ENCODE results near the gene KIRREL1. TPM values are rescaled to one million over a fixed set of nuclear protein-coding genes. Genes with fewer than 3 reads are reported as not detected.

The KIRREL1 gene
- total RNA-seq, 1 donor from 2014 or later, result 66.8 TPM

DNA sequence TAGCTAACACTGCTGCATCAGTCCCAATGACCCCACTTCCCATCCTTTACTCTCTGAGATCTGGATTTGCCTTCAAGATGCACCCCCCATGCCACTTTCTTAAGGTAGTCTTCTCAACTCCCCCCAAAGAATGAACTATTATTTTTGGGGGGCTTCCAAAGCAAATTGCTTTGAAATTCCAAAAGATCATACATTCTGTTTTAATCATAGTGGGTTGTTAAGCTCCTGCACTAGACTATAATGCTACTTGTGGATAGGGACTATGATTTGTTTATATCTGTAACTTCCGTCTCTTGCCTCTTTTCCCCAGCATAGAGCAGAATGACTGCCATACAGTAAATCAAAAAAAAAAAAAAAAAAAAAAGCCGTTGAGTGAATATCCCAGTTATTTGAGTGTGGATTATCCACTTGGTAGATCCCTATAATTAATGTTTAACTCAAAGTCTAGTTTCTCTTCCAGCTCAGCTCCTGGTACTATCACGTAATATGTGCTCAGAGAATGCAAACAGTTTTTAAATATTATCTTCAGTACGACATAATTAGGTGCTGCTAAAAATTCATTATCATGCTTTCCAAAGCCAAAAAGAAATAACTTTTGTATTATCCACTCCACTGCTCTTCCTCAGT, 26.9 kb downstream of the KIRREL1 start:
- TF ChIP-seq, protein P1, sequence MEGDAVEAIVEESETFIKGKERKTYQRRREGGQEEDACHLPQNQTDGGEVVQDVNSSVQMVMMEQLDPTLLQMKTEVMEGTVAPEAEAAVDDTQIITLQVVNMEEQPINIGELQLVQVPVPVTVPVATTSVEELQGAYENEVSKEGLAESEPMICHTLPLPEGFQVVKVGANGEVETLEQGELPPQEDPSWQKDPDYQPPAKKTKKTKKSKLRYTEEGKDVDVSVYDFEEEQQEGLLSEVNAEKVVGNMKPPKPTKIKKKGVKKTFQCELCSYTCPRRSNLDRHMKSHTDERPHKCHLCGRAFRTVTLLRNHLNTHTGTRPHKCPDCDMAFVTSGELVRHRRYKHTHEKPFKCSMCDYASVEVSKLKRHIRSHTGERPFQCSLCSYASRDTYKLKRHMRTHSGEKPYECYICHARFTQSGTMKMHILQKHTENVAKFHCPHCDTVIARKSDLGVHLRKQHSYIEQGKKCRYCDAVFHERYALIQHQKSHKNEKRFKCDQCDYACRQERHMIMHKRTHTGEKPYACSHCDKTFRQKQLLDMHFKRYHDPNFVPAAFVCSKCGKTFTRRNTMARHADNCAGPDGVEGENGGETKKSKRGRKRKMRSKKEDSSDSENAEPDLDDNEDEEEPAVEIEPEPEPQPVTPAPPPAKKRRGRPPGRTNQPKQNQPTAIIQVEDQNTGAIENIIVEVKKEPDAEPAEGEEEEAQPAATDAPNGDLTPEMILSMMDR (IDR thresholded peaks at IDR 0.05; ENCODE audit: unreplicated experiment), result no peak
- peaks cover 6% of the 10 kb centered on the region for H3K36me3 Mint-ChIP-seq (ENCODE audit: low read depth, unreplicated experiment)
- no peaks in the 10 kb centered on the region for H3K9me3 Mint-ChIP-seq (ENCODE audit: unreplicated experiment)
- DNase-seq (ENCODE audit: low spot score), result no peak
- no peak overlapping the region for H3K4me3 Mint-ChIP-seq (ENCODE audit: unreplicated experiment)
- peaks cover 91% of the 10 kb centered on the region for H3K4me1 Mint-ChIP-seq (ENCODE audit: unreplicated experiment)
- H3K27ac Mint-ChIP-seq (ENCODE audit: unreplicated experiment), result peak overlapping the region; percentile 97
- peaks cover 12% of the 10 kb centered on the region for H3K27me3 Mint-ChIP-seq (ENCODE audit: unreplicated experiment)

DNA sequence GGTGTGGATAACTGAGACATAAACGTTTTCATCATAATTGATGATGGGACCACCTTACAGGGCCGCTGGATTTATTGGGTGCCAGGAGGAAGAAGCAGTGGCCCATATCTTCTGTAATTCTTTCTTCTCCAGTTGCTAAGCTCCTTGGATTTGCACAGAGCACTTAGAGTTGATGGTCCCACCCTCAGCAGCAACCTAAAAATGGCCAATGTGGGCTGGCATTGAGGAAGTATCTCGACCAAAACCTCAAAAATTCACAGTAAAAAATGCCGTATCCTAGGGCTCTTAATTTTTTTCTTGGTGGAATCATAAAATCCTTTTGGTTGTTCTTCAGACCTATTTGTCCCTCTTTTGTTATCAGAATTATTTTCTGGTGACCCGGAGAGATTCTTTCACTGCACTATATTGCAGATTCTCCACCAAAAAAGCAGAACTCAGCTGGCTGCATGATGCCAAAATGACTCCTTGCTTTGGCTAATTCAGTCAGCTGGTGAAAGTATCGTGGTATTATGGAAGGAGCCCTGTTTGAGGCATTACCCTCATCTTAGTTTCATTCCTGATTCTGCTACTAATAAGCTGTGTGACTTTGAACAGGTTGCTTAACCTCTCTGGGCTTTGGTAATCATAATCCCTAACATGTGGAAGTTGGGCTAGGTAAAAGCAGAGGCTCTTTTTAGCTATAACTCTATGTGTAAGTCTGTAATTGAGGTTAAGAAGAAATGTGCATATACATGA, 27.6 kb downstream of the KIRREL1 start:
- TF ChIP-seq, protein P1 (IDR thresholded peaks at IDR 0.05; ENCODE audit: unreplicated experiment), result no peak
- no peak for DNase-seq (ENCODE audit: low spot score)
- peaks cover 8% of the 10 kb centered on the region for H3K36me3 Mint-ChIP-seq (ENCODE audit: low read depth, unreplicated experiment)
- H3K27me3 Mint-ChIP-seq (ENCODE audit: unreplicated experiment), result peaks cover 14% of the 10 kb centered on the region
- peaks cover 90% of the 10 kb centered on the region for H3K4me1 Mint-ChIP-seq (ENCODE audit: unreplicated experiment)
- no peak overlapping the region for H3K4me3 Mint-ChIP-seq (ENCODE audit: unreplicated experiment)
- no peaks in the 10 kb centered on the region for H3K9me3 Mint-ChIP-seq (ENCODE audit: unreplicated experiment)
- peak overlapping the region; percentile 97 for H3K27ac Mint-ChIP-seq (ENCODE audit: unreplicated experiment)

DNA sequence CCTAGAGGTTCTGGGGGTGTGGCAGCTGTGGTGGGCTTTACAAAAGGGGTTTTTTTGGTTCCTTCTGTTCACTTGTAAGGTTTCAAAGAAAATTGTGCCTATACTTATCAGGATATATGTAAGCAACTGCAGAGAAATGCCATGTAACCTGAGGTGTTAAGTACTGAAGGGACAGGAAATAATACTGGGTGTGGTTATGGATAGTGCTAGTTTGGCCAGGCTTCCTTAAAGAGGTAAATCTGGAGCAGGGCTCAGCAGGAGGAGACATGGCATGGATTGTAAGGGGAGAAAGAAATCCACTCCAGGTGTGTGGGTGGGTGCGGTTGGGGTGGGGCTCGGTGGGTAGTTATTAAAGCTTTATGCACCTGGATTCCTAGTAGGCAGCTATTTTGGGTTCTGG, 28.3 kb downstream of the KIRREL1 start:
- TF ChIP-seq, protein P1 (IDR thresholded peaks at IDR 0.05; ENCODE audit: unreplicated experiment), result no peak
- no peak for DNase-seq (ENCODE audit: low spot score)
- no peak overlapping the region for H3K4me3 Mint-ChIP-seq (ENCODE audit: unreplicated experiment)
- peaks cover 90% of the 10 kb centered on the region for H3K4me1 Mint-ChIP-seq (ENCODE audit: unreplicated experiment)
- no peaks in the 10 kb centered on the region for H3K9me3 Mint-ChIP-seq (ENCODE audit: unreplicated experiment)
- peaks cover 8% of the 10 kb centered on the region for H3K36me3 Mint-ChIP-seq (ENCODE audit: low read depth, unreplicated experiment)
- no peak overlapping the region for H3K27ac Mint-ChIP-seq (ENCODE audit: unreplicated experiment)
- H3K27me3 Mint-ChIP-seq (ENCODE audit: unreplicated experiment), result peaks cover 14% of the 10 kb centered on the region

DNA sequence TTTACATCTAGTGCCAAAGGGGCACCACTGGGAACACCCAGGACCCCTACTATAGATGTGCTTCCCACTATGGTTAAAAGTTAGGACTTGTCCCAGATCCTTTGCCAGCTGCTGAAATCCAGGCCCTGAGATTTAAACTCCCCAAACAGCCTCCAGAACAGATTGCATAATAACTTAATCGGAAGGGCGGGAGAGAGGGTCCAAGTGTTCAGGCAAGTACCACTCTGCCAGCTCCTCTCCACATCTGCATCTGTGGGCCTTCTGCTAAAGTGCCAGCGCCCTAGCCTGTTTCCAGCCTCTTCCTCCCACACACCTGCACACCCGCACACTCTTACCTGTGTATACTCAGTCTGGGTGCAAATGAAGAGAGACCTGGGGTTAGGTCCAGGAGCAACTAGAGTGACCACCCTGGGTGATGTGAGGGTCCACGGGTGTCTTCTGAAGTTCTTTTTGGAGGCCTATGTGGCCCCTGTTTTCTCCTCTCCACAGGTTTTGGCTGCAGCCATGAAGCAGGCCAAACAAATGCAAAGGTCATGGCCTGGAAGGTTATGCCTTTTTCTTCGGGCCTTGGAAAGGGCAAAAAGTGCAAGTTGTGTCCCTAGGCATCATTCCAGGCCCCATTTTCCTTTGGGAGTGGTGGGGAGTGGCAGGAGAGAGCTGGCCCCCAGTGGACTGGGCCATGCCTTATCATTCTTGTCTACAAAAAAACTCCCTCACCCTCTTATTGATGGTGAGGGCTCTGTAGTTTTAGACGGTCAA, 29.3 kb downstream of the KIRREL1 start:
- Mint-ChIP-seq H3K4me3 (ENCODE audit: unreplicated experiment) (no peak overlapping the region), H3K27me3 (ENCODE audit: unreplicated experiment) (peaks cover 10% of the 10 kb centered on the region), H3K36me3 (ENCODE audit: low read depth, unreplicated experiment) (peaks cover 5% of the 10 kb centered on the region), H3K4me1 (ENCODE audit: unreplicated experiment) (peaks cover 83% of the 10 kb centered on the region), H3K9me3 (ENCODE audit: unreplicated experiment) (no peaks in the 10 kb centered on the region), H3K27ac (ENCODE audit: unreplicated experiment) (no peak overlapping the region)
- TF ChIP-seq, protein P1 (IDR thresholded peaks at IDR 0.05; ENCODE audit: unreplicated experiment), result no peak
- DNase-seq (ENCODE audit: low spot score), result no peak
